ENCODE results near the gene DMRT3.

DMRT3 gene

DNA sequence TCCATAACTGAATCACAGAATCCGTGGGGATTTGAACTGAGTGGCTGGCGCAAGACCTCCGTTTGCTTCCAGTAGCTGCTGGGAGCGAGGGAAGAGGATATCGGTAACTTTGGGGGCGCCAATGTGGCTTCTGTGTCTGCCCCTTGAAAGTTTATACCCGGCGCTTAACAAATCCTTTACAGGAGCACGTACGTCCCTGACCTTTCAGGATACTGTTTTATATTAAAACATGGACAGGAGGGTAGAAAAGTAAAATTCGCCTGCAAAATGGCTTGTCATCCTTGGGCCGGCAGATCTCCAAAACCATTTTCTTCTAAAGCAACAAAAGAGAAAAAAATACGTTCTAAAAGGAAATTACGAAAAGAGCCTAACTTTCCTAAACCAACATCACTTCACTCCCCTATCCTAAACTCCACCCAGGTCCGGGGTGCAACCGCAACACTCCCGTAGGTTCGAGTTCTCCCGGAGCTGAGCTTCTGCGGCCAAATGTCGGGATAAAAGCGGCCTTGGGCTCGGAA lies 656 bp upstream of the DMRT3 start:
- no peak for TF ChIP-seq ZNF274 (IDR thresholded peaks at IDR 0.05; ENCODE audit: low read depth, low read length)
- peak; percentile 16 for TF ChIP-seq SUZ12 (IDR thresholded peaks at IDR 0.05; ENCODE audit: extremely low read depth, insufficient read depth, insufficient read length)
- Histone ChIP-seq H3K9ac (ENCODE audit: insufficient read length, low read depth) (no peak overlapping the region), H3K36me3 (ENCODE audit: insufficient read depth, insufficient read length, low read length) (no peaks in the 10 kb centered on the region), H3K9me3 (ENCODE audit: insufficient read depth, low read length) (peaks cover 4% of the 10 kb centered on the region; the same call in 1 of the 2 replicates), H3K4me1 (ENCODE audit: insufficient read depth, insufficient read length) (peaks cover 3% of the 10 kb centered on the region), H3K27me3 (ENCODE audit: insufficient read depth, insufficient read length) (peaks cover 93% of the 10 kb centered on the region), H3K4me3 (ENCODE audit: insufficient read length, low read depth) (peak overlapping the region; percentile 40)
- no peak for DNase-seq (ENCODE audit: low read depth, low spot score)

DNA sequence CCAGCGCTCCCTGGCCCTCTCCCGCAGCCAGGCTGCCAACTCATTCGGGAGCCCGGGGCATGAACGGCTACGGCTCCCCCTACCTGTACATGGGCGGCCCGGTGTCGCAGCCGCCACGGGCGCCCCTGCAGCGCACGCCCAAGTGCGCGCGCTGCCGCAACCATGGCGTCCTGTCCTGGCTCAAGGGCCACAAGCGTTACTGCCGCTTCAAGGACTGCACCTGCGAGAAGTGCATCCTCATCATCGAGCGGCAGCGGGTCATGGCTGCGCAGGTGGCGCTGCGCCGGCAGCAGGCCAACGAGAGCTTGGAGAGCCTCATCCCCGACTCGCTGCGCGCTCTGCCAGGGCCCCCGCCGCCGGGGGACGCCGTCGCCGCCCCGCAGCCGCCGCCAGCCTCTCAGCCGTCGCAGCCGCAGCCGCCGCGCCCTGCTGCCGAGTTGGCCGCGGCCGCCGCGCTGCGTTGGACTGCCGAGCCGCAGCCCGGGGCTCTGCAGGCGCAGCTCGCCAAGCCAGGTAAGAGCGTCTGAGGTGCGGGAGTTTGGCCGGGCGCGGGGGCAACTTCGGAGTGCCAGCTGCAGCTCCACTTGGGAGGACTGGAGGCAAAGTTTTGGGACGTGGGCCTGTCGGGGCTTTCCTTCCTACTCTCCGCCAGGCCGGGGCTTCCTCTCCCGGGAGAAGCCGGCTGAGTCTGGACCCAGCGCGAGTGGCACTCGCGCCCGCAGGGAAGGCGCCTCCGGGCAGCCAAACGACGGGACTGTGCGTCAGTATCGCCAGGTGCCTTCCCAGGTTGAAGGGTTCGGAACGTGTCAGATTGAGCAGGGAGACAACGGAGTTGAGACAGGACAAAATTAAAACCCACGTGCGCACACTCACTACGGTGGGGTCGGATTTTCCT lies 735 bp downstream of the DMRT3 start:
- Histone ChIP-seq H3K4me1 (ENCODE audit: insufficient read depth, insufficient read length) (peaks cover 3% of the 10 kb centered on the region), H3K9me3 (ENCODE audit: insufficient read depth, low read length) (peaks cover 4% of the 10 kb centered on the region; the same call in 1 of the 2 replicates), H3K36me3 (ENCODE audit: insufficient read depth, insufficient read length, low read length) (no peaks in the 10 kb centered on the region), H3K4me3 (ENCODE audit: insufficient read length, low read depth) (peak overlapping the region; percentile 57), H3K9ac (ENCODE audit: insufficient read length, low read depth) (peak overlapping the region; percentile 53), H3K27me3 (ENCODE audit: insufficient read depth, insufficient read length) (peaks cover 94% of the 10 kb centered on the region)
- TF ChIP-seq SUZ12 (IDR thresholded peaks at IDR 0.05; ENCODE audit: extremely low read depth, insufficient read depth, insufficient read length) (peak; percentile 95), ZNF274 (IDR thresholded peaks at IDR 0.05; ENCODE audit: low read depth, low read length) (no peak), YY1 (IDR thresholded peaks at IDR 0.05; ENCODE audit: insufficient read depth, insufficient read length) (no peak)
- no peak for DNase-seq (ENCODE audit: low read depth, low spot score)

DNA sequence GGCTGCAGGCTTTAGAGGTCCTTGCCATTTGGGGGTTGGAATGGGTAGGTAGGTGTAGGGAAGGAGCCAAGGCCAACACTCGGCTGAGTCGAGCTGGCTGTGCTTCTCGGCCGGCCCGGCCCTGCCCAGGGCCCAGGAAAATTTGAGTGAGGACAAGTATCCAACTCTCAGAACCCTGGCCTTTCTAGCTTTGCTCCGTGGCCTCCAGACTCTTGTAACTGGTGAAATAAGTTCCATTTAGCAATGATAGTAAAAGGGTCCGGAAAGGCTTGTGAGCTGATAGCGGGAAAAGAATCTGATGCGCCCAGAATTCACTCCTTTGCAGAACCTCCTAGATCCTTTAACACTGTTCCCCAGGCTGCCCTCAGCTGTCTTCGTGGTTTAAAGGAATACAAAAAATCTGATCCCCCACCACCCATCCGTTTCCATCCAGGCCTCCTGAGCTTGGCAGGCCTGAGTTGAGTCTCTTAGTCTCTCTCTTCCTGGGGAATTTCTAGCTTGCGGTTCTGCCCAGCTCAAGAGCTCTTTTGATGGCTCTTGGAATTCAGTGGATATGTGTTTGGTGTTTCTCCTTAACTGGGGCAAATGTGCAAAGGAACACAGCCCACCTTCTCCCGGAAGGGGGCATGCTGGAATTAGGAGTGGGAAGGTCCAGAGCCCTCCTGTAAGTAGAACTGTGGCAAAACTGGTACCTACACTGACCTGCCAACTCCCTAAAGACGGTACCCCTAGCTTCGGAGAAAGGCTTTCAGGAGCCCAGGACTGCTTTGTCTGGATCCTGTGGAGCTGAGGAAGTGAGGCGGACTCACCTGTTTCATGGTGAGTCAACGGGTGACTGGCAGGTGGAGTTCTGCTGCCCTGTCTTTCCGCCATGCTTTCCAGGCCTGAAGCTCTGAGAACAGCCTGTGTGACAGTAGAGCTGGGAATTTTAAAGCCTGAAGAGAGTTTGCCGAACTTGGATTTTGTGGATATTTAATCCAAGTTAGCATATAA lies 1.7 kb downstream of the DMRT3 start:
- Histone ChIP-seq H3K36me3 (ENCODE audit: insufficient read depth, insufficient read length, low read length) (no peaks in the 10 kb centered on the region), H3K4me3 (ENCODE audit: insufficient read length, low read depth) (peak overlapping the region; percentile 57), H3K9me3 (ENCODE audit: insufficient read depth, low read length) (peaks cover 4% of the 10 kb centered on the region; the same call in 1 of the 2 replicates), H3K4me1 (ENCODE audit: insufficient read depth, insufficient read length) (peaks cover 2% of the 10 kb centered on the region), H3K9ac (ENCODE audit: insufficient read length, low read depth) (no peak overlapping the region), H3K27me3 (ENCODE audit: insufficient read depth, insufficient read length) (peaks cover 92% of the 10 kb centered on the region)
- TF ChIP-seq SUZ12 (IDR thresholded peaks at IDR 0.05; ENCODE audit: extremely low read depth, insufficient read depth, insufficient read length), result no peak
- TF ChIP-seq ZNF274 (IDR thresholded peaks at IDR 0.05; ENCODE audit: low read depth, low read length), result no peak
- TF ChIP-seq YY1 (IDR thresholded peaks at IDR 0.05; ENCODE audit: insufficient read depth, insufficient read length), result no peak
- DNase-seq (ENCODE audit: low read depth, low spot score), result no peak

DNA sequence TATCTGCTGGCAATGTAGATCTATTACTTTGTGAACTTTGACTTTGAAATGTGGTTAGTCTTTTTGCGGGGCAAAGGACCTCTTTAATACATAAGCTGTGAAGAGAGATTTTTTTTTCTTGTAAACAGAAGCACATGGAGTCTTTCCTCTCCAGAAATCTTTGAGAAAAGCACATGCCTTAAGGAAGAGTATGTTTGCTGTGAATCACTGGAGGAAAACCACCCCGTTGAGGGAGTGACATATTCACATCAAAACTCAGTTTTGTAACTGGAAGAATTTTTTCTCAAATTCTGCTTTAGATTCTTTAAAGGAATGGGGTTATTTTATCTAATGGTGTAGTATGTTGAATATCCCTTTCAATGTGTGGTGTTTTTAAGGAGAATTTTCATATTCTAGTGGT lies 3.5 kb downstream of the DMRT3 start:
- no peak for TF ChIP-seq ZNF274 (IDR thresholded peaks at IDR 0.05; ENCODE audit: low read depth, low read length)
- TF ChIP-seq YY1 (IDR thresholded peaks at IDR 0.05; ENCODE audit: insufficient read depth, insufficient read length), result no peak
- TF ChIP-seq SUZ12 (IDR thresholded peaks at IDR 0.05; ENCODE audit: extremely low read depth, insufficient read depth, insufficient read length), result no peak
- H3K4me3 ChIP-seq (ENCODE audit: insufficient read length, low read depth), result no peak overlapping the region
- H3K9ac ChIP-seq (ENCODE audit: insufficient read length, low read depth), result no peak overlapping the region
- no peaks in the 10 kb centered on the region for H3K4me1 ChIP-seq (ENCODE audit: insufficient read depth, insufficient read length)
- no peaks in the 10 kb centered on the region for H3K36me3 ChIP-seq (ENCODE audit: insufficient read depth, insufficient read length, low read length)
- H3K9me3 ChIP-seq (ENCODE audit: insufficient read depth, low read length), result peaks cover 4% of the 10 kb centered on the region; the same call in 1 of the 2 replicates
- H3K27me3 ChIP-seq (ENCODE audit: insufficient read depth, insufficient read length), result peaks cover 73% of the 10 kb centered on the region
- no peak for DNase-seq (ENCODE audit: low read depth, low spot score)

DNA sequence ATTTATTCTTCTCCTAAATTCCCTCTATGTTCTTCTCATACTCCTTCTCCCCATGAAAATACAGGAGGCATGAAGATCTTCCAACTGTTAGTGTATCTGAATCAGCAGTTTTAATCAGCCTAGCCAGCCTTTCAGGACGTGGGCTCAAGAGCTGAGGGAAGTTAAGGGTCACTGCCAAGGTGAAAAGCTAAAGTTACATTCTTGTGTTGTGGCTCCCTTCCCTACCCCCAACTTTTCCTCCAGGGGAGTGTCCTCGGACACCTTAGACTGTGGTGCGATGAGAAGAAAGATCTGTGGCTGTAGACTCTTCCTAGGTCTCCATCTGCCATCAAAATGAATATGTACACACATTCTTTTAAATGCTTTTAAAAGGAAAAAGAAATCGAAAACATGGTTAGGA lies 4.2 kb downstream of the DMRT3 start:
- no peak for DNase-seq (ENCODE audit: low read depth, low spot score)
- TF ChIP-seq ZNF274 (IDR thresholded peaks at IDR 0.05; ENCODE audit: low read depth, low read length), result no peak
- TF ChIP-seq YY1 (IDR thresholded peaks at IDR 0.05; ENCODE audit: insufficient read depth, insufficient read length), result no peak
- no peak for TF ChIP-seq SUZ12 (IDR thresholded peaks at IDR 0.05; ENCODE audit: extremely low read depth, insufficient read depth, insufficient read length)
- no peaks in the 10 kb centered on the region for H3K4me1 ChIP-seq (ENCODE audit: insufficient read depth, insufficient read length)
- H3K27me3 ChIP-seq (ENCODE audit: insufficient read depth, insufficient read length), result peaks cover 66% of the 10 kb centered on the region
- H3K9me3 ChIP-seq (ENCODE audit: insufficient read depth, low read length), result peaks cover 4% of the 10 kb centered on the region; the same call in 1 of the 2 replicates
- no peak overlapping the region for H3K4me3 ChIP-seq (ENCODE audit: insufficient read length, low read depth)
- H3K36me3 ChIP-seq (ENCODE audit: insufficient read depth, insufficient read length, low read length), result no peaks in the 10 kb centered on the region
- H3K9ac ChIP-seq (ENCODE audit: insufficient read length, low read depth), result no peak overlapping the region

DNA sequence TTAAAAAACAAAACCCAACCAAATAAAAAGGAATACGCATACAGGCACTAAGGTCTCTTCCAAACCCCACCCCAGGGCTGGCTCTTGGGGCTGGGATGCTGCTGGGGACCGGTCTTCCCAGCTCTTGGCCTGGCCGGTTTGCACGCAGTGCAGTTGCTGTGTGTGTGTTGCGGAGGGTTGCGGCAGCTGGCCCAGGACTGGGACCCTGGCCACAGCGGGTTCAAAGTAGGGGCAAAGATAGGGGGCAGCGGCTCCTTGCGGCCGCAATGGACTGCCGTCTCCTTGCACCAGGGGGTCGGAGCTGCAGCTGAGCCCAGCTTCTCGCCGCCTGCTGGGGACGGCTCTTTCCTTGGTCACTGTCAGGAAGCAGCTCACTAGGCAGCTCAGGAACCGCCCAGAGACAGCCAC lies 5.0 kb downstream of the DMRT3 start:
- no peaks in the 10 kb centered on the region for H3K4me1 ChIP-seq (ENCODE audit: insufficient read depth, insufficient read length)
- no peak overlapping the region for H3K9ac ChIP-seq (ENCODE audit: insufficient read length, low read depth)
- no peaks in the 10 kb centered on the region for H3K36me3 ChIP-seq (ENCODE audit: insufficient read depth, insufficient read length, low read length)
- H3K9me3 ChIP-seq (ENCODE audit: insufficient read depth, low read length), result peaks cover 4% of the 10 kb centered on the region; the same call in 1 of the 2 replicates
- DNase-seq (ENCODE audit: low read depth, low spot score), result no peak
- H3K4me3 ChIP-seq (ENCODE audit: insufficient read length, low read depth), result no peak overlapping the region
- peaks cover 59% of the 10 kb centered on the region for H3K27me3 ChIP-seq (ENCODE audit: insufficient read depth, insufficient read length)
- TF ChIP-seq SUZ12 (IDR thresholded peaks at IDR 0.05; ENCODE audit: extremely low read depth, insufficient read depth, insufficient read length), result no peak
- TF ChIP-seq ZNF274 (IDR thresholded peaks at IDR 0.05; ENCODE audit: low read depth, low read length), result no peak
- TF ChIP-seq YY1 (IDR thresholded peaks at IDR 0.05; ENCODE audit: insufficient read depth, insufficient read length), result no peak
